ENCODE results near the gene DCX.

The DCX gene

DNA sequence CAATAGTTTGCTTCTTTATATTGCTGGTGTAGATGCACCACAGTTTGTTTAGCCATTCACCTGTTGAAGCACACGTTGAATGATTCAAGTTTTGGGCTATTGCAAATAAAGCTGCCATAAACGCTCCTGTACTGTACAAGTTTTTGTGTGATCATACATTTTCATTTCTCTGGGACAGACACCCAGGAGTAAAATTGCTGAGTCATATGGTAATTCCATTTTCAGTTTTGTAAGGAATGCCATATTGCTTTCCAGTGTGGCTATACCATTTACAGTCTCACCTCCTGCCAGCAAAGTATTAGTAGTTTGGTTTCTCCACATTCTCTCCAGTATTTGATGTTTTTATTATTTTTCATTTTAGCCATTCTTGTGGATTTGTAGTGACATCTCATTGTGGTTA is 109.7 kb downstream of the DCX start:
- no peak for DNase-seq

DNA sequence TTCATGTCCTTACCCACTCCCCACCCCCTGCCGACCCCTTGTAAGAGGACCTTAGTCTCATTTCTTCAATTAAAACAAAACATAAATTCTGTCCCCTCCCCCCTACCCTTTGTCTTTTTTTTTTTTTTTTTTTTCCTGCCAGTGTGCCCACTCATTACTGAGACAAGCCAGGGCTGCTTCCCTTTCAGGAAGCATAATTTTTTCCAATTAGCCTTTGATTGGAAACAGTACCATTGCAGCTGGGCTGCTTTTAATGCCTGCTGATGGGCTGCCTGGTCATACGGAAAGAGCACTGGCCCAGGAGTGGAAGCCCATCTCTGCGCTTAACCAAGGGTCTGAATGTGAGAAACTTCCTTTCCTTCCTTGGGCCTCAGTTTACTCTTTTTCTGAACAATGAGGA is 123.2 kb downstream of the DCX start:
- no peak for DNase-seq

DNA sequence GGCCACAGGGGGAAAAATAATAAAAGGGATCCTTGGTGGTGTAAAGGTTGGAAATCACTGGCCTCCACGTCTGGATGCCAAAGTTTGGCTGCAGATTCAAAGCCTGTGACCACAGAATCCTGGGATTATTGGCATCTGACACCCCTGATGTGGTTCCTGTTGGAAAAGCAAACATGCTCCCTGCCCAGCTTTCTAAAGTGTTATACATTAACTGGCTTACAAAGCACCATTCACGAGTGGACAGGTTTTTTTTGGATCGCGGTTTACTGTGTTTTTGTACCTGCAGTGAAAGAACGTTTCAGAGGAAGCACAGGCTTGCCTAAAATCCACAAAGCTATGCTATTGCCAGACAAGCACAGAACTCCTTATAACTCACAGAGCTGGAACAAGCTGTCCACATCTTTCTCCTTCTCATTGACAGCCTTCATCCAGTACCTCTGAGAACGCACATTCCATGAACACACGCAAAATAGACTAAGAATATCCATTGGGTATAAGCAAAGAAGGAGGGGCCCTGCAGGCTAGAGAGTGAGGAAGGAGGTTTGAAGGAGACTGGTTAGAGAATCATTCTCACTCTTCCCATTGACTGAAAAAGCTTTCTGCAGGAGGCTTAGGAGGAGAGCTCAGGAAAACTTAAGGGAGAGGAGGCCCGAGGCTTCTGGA is 127.2 kb downstream of the DCX start:
- no peak for DNase-seq

DNA sequence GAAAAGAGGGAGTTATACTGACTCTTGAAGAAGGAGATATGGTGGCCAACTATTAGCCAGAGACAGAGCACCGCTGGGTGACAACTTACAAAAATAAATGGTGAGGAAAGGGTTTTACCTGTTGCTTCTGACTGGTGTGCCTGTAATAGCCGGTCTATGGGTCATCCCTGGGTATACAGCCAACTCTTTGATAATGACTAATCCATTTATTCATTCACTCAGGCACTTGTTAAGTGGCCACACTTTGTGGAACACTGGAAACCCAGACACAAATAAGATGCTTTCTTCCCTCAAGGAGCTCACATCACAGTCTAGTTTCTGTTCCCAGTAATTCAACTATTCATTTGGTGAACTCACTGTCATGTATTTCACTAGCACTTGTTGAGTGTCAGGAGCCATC is 128.5 kb downstream of the DCX start:
- no peak for DNase-seq

DNA sequence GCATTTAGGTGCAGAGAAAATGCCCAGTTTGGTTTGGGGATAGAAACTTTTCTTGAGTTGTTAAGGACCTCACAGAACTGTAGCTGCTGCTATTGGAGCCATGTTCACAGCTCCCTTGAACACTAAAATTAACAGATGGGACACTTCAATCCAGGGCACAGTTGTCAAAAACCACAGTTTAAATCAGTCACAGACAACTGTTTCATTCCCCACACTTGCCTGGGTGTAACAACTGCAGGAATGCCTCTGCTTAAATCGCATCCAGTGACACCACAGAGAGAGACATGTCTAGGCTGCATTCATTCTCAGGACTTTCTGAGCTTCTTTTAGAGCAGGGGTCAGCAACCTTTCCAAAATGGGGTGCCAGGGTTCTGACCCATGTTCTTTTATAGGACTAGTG is 129.0 kb downstream of the DCX start:
- DNase-seq, result no peak

DNA sequence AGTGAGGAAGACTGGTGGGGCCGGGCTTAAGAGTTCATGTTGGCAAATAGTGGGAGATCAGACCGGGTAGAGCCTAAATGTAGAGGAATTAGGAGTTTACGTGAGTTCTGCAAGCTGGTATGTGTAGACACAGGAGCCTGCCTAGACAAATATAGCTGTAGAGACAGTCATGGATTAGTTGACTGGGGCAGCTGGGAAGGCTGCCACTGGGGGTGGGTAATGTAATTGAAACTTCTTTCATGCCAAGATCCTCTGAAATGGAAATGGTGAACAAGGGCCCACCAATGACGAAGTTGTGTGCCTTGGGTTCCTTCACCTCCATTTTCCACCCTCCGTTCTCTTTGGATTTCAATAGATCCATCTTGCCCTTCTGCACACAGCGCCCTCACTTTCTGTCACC is 129.9 kb downstream of the DCX start:
- no peak for DNase-seq

DNA sequence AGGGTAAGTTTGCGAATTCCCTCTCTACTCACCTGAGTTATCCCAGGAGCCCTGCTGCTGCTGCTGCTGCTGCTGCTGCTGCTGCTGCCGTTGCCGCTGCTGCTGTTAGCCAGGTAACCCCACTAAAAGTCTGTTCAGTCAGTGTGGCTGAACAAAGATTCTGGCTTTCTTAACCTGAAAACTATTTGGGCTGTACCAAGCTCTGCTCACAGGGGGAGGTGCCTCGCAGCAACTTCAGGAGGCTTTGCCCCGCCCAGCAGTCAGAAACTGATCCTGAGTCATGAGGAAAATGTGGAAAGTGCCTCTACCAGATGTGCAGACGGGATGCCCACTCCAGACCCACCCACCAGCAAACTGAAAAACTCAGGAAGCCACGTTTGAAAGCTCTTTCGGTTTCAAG is 141.7 kb downstream of the DCX start, which contains the start of gene CAPN6:
CAPN6 (minus strand) TSS at position 145 of the 400 bp plus-strand sequence. CDS start 6,547 bp downstream, outside the sequence.
- DNase-seq, result no peak

DNA sequence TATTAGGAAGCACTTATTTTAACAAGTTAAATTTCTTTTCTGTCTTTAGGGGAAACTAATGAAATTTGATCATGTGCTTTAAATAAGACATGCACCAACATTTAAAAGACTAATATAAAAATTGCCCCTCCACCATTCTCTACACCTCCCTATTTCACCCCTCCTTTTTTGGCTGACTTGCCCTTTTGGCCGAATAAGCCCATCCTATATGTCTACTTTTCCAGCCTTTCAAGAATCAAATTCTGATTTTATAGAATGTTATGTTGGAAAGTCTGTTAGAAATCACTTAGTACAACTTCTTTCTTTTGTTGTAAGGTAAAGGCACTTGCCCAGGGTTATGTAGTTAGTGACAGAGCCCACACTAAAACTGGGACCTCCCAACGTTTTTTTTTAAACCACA is 143.5 kb downstream of the DCX start:
- no peak for DNase-seq

DNA sequence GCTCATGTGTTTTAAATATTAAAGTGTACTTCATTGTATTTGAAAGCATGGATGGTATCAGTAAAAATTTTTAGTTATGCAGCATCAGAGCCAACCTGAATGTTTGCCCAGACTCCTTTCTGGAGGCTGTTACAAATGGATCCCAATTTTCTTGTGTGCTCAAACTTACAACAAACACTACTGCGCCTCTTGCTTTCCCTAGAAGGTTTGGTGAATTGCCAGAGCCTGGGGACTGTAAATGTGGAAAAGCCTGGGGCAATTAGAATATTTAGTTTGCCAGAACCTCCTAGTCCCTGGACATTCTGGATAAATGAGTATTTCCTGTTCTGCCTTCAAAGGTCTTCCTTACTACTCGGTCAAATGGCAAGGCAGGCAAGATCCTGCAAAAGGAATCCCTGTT is 146.5 kb downstream of the DCX start:
- DNase-seq, result no peak

DNA sequence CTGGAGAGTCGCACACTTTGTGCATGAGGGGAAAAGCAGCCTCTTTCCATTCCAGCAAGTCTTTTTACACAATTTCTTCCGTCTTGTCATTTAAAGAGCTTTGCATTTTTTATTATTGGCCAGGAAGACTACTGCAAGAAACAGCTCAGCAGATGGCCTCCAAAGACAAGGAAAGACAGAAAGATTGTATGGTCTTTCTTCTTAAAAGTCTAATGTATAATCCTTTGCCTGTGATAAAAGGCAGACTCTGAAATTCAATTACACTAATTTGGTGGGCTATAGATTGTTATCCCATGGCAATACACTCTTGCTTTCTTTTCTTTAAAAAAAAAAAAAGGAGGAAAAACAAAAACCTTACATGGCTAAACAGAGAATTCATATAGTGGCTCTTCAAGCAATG is 147.6 kb downstream of the DCX start:
- no peak for DNase-seq

DNA sequence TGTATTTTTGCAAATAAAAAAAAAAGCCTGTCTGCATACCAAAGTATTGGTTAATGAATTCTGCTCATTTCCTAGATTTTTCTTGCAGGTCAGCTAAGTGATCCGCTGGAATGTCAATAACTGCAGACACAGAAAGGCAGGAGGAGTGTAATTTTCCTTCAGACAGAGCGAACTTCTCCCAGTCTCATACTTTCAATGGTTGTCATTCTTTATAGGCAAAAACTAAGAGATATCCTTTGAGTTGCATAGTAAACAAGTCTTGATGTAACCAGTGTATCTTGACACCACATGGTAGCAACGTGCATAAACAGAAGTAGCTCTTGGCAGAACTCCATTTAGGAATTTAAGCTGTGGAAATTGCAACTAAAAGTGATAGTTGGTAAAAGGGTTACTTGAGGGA is 149.9 kb downstream of the DCX start:
- DNase-seq, result no peak

DNA sequence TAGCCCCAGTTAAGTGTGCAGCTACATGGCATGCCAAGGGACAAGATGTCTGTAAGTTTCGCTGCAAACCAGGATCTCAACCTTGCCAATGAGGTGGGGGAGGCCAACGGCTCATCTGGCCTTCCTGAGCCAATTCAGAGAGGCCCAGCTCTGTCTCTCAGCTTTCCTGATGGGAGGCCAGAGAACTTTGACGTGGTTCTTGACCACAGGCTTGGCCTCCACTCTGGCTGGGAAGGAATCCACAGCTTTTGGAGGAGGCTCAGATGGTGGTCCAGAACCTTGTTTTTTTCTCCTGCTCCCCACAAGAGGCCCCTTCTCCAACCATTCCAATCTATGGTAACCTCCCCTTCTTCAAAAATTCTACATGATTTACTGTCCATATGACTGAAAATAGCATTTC is 151.5 kb downstream of the DCX start:
- DNase-seq, result no peak

DNA sequence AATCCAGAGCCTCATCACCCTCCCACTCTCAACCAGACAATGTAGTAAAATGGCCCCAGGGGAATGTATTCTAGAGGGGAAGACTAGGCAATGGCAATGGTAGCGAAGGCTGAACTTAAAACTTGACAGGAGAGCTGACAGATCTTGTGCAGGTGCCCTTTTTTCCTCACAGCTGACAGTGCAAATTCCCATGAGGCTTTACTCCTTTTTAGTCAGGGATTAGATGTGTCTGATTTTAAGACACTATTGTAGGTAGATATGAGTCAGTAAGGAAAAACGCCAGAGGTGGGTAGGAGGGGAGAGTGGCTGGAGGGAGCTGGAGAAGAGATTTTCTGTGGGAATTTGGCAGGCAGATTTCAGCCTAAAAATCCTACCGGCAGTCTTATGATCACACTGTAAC is 152.4 kb downstream of the DCX start:
- no peak for DNase-seq

DNA sequence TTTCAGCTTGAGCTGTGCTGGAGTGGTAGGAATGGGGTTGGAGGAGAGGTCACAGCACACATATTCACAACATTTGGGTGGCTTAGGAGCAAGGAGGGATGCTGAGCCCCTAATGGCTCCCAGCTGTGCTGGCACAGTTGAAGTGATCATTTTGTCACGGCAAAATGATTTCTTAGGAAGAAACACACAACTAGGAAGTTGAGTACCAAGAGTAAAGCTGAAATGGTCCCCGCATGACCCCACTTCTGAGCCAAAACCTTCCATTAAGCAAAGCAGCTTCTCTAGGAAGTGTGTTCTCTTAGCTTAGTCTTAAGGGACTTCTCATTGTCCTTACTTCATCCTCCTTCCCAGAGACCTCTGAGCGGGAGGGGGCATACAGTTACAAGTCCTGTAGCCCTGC is 154.3 kb downstream of the DCX start:
- no peak for DNase-seq

DNA sequence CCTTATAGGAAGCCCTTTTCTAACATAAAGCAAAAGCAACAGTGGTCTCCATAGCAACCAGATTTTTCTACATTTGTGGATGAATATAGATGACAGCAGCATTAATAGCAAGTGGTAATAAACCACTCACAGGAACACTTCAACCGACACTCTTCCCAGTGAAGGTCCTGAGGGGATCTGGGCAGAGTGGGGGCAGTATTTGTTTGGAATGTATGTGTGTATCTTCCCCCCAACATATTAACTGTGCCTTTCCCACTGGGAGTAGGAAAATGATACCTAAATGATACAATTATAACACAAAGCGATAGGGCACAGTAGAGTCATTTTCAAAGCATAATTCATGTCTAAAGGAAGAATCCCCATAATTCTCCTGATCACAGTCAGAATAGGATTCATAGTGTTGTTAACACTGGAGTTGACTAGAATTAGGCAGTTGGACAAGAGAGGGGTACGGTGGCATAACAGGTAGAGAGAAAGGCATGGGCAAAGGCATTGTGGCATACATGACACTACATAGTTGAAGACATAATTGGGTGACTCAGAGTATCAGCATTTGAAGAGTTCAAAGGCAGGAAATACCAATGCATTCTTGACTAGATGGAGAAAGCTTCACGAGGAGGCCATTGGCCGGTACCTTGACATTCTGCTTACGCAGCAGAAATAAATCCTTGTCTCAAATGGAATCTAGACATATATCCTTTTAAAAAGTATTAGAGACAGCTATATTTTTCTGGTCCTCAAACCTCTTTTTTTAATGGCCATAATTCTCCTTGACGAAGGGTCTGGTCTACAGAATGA is 156.9 kb downstream of the DCX start:
- no peak for DNase-seq

DNA sequence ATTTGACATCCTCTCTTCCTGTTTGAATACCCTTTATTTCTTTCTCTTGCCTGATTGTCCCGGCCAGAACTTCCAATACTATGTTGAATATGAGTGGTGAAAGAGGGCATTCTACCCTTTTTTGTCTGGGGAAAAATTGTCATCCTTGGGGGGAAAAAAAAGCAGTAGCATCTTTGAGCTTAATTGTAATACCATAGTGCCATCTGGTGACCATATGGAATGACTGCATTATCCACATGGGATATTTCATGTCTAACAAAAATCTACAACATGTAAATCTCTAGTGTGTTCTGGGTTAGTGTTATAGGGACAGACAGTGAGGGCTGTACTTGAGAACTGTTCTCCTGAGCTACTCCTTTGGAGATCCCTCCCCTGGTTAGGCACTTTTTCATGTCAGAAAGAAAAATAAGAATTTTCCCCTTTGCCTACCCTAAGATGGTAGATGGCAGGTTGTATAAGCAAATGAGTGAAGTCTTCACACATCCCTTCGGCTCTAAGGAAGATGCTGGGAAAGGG is 167.7 kb downstream of the DCX start:
- DNase-seq, result peak; percentile 12
